Left ventricle myocardium inferior (tissue), 1 donor: ENCODE data around the gene LBX2. TPM values are rescaled to one million over a fixed set of nuclear protein-coding genes. Genes with fewer than 3 reads are reported as not detected.

Source experiments
- DNase-seq: peaks from one replicate; pipeline ENCODE4 v3.0.0-alpha.2; 2020
- H3K27ac ChIP-seq: fragments of 200-600 bp; replicated peaks from 2 replicates; pipeline ENCODE4 v1.8.0; 2021
- H3K27me3 ChIP-seq: fragments of 200-600 bp; 2 replicates; pipeline ENCODE4 v1.8.0; 2021; ENCODE audit warnings: low read depth
- H3K36me3 ChIP-seq: fragments of 200-600 bp; 2 replicates; pipeline ENCODE4 v1.8.0; 2021
- H3K4me1 ChIP-seq: fragments of 200-600 bp; 2 replicates; pipeline ENCODE4 v1.8.0; 2021
- H3K4me3 ChIP-seq: fragments of 200-600 bp; 2 replicates; pipeline ENCODE4 v1.8.0; 2021; ENCODE audit warnings: mild to moderate bottlenecking, moderate library complexity
- H3K9me3 ChIP-seq: fragments of 200-600 bp; replicated peaks from 2 replicates; pipeline ENCODE4 v1.8.0; 2021
- intact Hi-C: fragments of 100-400 bp; cut with micrococcal nuclease; formaldehyde crosslinking; loops from one replicate; pipeline ENCODE4 v1.11.0; 2022
- total RNA-seq: library from RNA; stranded (reverse); fragmentation: NEBNext Ultra II Directional; extraction: Animal tissue kit (Norgen Biotek cat#: 25700); gene quantifications from one replicate; pipeline ENCODE4 v1.2.1, GENCODE V29; 2021
- TF ChIP-seq, protein P1 (sequence below): fragments of 200-600 bp; IDR thresholded peaks from 2 replicates; pipeline ENCODE4 v1.8.0; 2021; ENCODE audit warnings: antibody characterized with exemption, mild to moderate bottlenecking, borderline replicate concordance
- donor health status: DM: no; HTN: yes; CAD: no; lungs with severe emphysema.

The LBX2 gene
- total RNA-seq, 1 donor from 2014 or later = 0.25 TPM

DNA sequence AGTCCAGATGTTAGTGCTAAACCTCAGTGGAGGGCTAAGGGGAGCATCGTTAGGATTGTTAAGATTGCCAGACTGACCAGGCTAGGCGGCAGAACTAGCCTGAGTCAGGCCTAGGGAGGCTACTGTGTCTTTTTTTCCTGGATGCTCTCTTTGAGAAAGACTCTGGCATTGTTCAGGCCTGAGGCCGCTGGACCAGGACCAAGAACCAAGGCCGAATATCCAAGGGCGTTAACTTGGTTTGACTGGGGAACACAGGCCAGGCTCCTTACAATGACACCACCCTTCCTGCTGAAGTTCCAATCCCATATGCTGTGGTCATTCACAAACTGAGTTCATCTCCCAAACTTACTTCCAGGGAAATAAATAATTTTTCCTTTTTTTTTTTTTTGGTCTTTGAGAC lies 40.9 kb upstream of the LBX2 start:
- H3K27ac ChIP-seq = peak overlapping the region; percentile 88

DNA sequence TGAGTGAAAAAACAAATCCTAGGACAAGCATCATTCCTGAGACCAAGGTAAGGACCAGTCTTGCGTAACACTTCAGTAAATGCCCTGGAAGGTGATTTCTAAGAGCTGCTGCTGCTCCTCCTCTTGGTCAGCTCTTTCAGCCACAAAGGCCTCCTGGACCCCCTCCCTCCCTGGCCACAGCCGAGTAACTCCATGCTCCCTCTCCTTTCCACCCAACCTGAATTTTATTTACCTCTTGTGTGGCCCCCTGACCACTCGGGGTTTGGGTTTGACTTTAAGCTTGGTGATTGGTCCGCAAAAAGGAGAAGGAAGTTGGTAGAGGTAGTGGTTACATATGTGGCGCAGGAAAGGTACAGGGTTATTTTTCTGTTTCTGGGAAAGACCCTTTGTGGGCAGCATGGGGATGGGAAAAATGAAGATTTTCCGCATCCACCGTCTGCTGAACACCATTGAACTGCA lies 39.5 kb upstream of the LBX2 start:
- intact Hi-C loops = no loop called here
- Histone ChIP-seq H3K4me1 (peaks cover 20% of the 10 kb centered on the region), H3K4me3 (no peak overlapping the region), H3K27me3 (peaks cover 4% of the 10 kb centered on the region), H3K9me3 (no peaks in the 10 kb centered on the region), H3K27ac (peak overlapping the region; percentile 88), H3K36me3 (peaks cover 3% of the 10 kb centered on the region)
- TF ChIP-seq, protein P1, sequence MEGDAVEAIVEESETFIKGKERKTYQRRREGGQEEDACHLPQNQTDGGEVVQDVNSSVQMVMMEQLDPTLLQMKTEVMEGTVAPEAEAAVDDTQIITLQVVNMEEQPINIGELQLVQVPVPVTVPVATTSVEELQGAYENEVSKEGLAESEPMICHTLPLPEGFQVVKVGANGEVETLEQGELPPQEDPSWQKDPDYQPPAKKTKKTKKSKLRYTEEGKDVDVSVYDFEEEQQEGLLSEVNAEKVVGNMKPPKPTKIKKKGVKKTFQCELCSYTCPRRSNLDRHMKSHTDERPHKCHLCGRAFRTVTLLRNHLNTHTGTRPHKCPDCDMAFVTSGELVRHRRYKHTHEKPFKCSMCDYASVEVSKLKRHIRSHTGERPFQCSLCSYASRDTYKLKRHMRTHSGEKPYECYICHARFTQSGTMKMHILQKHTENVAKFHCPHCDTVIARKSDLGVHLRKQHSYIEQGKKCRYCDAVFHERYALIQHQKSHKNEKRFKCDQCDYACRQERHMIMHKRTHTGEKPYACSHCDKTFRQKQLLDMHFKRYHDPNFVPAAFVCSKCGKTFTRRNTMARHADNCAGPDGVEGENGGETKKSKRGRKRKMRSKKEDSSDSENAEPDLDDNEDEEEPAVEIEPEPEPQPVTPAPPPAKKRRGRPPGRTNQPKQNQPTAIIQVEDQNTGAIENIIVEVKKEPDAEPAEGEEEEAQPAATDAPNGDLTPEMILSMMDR = no peak
- DNase-seq = no peak

More for the DNA sequence above, 40.9 kb upstream of the LBX2 start:
- Histone ChIP-seq H3K4me3 (no peak overlapping the region), H3K9me3 (no peaks in the 10 kb centered on the region), H3K4me1 (peaks cover 20% of the 10 kb centered on the region), H3K27me3 (peaks cover 4% of the 10 kb centered on the region), H3K36me3 (no peaks in the 10 kb centered on the region)
- DNase-seq = peak; percentile 77
- intact Hi-C loops = loop anchor here (10.0 kb wide), 1 partner anchor 55 kb away; the partner anchor contains the start of genes CCDC142 and TTC31
- TF ChIP-seq, protein P1 = no peak

DNA sequence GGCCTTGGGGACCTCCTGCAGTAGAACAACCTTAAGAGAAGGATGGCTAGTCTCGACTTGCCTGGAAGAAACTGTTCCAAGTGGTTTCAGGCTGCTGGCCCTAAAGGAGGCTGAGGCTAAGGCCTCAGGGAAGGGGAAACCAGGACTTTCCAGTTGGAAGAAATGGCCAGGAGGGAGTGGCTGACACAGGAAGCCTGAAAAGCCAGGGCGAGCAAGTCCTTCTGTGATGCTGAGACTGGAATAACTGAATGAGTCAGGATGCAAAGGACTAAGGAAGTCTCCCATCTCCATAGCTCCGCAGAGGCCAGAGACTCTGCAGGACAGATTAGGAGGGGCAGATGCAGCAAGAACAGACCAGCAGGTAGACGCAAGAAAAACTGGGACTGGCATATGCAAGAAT lies 37.7 kb upstream of the LBX2 start:
- intact Hi-C loops = no loop called here
- no peaks in the 10 kb centered on the region for H3K9me3 ChIP-seq

DNA sequence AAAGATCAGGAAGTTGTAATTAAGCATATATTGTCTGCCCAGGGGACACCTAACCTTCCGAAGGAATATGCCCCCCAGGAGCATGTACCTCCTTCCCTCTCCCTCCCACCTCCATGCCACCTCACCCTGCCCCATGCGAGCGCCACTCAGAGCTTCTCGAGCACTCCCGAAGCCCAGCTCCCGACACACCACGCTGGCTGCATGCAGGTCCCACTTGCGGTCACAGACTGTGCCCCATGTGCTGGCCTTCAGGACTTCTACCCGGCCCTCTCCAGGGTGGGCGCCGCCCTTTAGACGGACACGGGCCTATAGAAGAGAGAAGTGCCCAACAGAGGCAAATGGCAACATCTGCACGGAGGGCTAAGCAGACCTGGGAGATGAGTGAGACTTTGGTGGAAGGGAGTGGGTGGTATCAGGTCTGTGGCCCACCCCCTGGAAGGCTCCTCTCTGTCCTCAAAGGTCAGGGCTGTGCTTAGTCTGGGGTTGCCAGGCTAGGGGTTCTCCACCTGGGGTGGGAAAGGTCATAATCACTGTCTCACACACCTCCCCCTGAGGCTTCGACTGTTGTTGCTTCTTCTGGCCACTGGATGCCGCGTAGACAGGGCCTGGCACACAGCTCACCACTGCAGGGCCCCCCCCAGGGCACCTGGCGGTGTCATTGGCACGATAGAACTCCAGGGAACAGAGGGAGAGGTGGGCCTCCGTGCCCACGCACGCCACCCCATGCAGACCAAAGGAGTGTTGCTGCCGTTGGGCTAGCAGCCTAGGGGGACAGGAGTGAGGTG lies 37.0 kb upstream of the LBX2 start:
- intact Hi-C loops = no loop called here
- no peaks in the 10 kb centered on the region for H3K9me3 ChIP-seq
- peaks cover 4% of the 10 kb centered on the region for H3K27me3 ChIP-seq
- DNase-seq = no peak
- TF ChIP-seq, protein P1 = no peak
- no peak overlapping the region for H3K27ac ChIP-seq
- peaks cover 32% of the 10 kb centered on the region for H3K4me1 ChIP-seq
- H3K36me3 ChIP-seq = peaks cover 29% of the 10 kb centered on the region
- no peak overlapping the region for H3K4me3 ChIP-seq

More for the DNA sequence above, 37.7 kb upstream of the LBX2 start:
- no peak overlapping the region for H3K4me3 ChIP-seq
- no peak overlapping the region for H3K27ac ChIP-seq
- H3K36me3 ChIP-seq = peaks cover 21% of the 10 kb centered on the region
- H3K4me1 ChIP-seq = peaks cover 24% of the 10 kb centered on the region
- no peak for DNase-seq
- peaks cover 4% of the 10 kb centered on the region for H3K27me3 ChIP-seq
- TF ChIP-seq, protein P1 = no peak

DNA sequence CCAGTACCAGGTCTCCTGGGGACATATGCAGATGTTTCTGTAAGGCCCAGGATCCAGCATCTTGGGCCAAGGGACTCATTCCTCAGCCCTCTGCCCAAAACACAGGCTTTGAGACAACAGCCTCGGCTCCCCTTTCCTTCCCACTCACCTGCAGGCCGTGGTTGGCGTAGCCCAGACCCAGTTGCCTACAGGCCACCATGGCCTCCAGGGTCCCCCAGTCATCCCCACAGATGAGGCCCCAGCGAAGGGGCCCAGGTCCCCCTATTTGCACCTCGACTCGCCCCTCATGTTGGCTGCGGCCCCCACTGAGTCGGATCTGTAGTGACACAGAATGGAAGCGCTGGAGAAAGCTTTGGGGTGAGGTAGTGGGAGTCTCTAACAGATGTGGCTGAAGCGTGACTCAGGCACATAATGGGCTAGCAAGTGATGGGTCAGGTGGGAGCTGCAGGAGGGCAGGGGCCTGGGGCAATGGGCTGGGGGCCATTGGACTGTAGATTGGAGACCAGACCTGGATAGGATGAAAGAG lies 36.1 kb upstream of the LBX2 start:
- intact Hi-C loops = no loop called here
- H3K9me3 ChIP-seq = no peaks in the 10 kb centered on the region
- TF ChIP-seq, protein P1 = no peak
- peaks cover 32% of the 10 kb centered on the region for H3K36me3 ChIP-seq
- H3K4me1 ChIP-seq = peaks cover 32% of the 10 kb centered on the region
- no peak overlapping the region for H3K4me3 ChIP-seq
- no peak for DNase-seq
- no peak overlapping the region for H3K27ac ChIP-seq
- H3K27me3 ChIP-seq = peaks cover 4% of the 10 kb centered on the region
